Natural killer cell (primary cell): ENCODE measurements around the gene MYLK4. TPM values are rescaled to one million over a fixed set of nuclear protein-coding genes. Genes with fewer than 3 reads are reported as not detected.

ENCODE experiments used
- ATAC-seq, 3 donors: fragments of 150-1000 bp in 2 of 3; fragments of 200-7000 bp in 1 of 3; cut with Tn5 transposase; 1 replicate in 1 of 3; 2 replicates in 2 of 3; pipeline ENCODE4 v1.10.0; 2021; ENCODE audit warnings: mild to moderate bottlenecking in 2 of 3, moderate library complexity in 2 of 3
- DNase-seq, 2 donors: peaks; one replicate each; pipeline versions ENCODE4 v3.0.0 to v3.0.0-alpha.2; 2013 to 2021; ENCODE audit warnings: mixed read lengths in 1 of 2
- H3K27ac ChIP-seq: one replicate; pipeline ENCODE4 v1.5.1; 2013; ENCODE audit warnings: mild to moderate bottlenecking, low read length
- H3K27me3 ChIP-seq: one replicate; pipeline ENCODE4 v1.6.1; 2013; ENCODE audit warnings: low read length; ENCODE audit not compliant: control insufficient read depth, insufficient read depth
- H3K36me3 ChIP-seq: one replicate; pipeline ENCODE4 v1.6.1; 2013; ENCODE audit warnings: low read length; ENCODE audit not compliant: control insufficient read depth, insufficient read depth
- H3K4me1 ChIP-seq: one replicate; pipeline ENCODE4 v1.6.1; 2013; ENCODE audit warnings: low read length; ENCODE audit not compliant: control insufficient read depth, insufficient read depth
- H3K4me3 ChIP-seq: one replicate; pipeline ENCODE4 v1.5.1; 2013; ENCODE audit warnings: low read length
- H3K9me3 ChIP-seq: one replicate; pipeline ENCODE4 v1.6.1; 2013; ENCODE audit warnings: low read length; ENCODE audit not compliant: control insufficient read depth, insufficient read depth
- H3K27ac Mint-ChIP-seq, 2 donors: one replicate each; pipeline ENCODE4 v1.8.0; 2022; ENCODE audit warnings: mild to moderate bottlenecking in 2 of 2, mixed read lengths in 2 of 2, moderate library complexity in 1 of 2
- H3K27me3 Mint-ChIP-seq, 2 donors: one replicate each; pipeline ENCODE4 v1.8.0; 2022; ENCODE audit warnings: low read depth in 2 of 2, mixed read lengths in 2 of 2
- H3K36me3 Mint-ChIP-seq: one replicate; pipeline ENCODE4 v1.8.0; 2022; ENCODE audit warnings: mixed read lengths
- H3K4me1 Mint-ChIP-seq, 2 donors: one replicate each; pipeline ENCODE4 v1.8.0; 2022; ENCODE audit warnings: mixed read lengths in 2 of 2
- H3K4me3 Mint-ChIP-seq: one replicate; pipeline ENCODE4 v1.8.0; 2022; ENCODE audit warnings: mild to moderate bottlenecking, moderate library complexity, mixed read lengths
- H3K9me3 Mint-ChIP-seq, 2 donors: one replicate each; pipeline ENCODE4 v1.8.0; 2022; ENCODE audit warnings: mixed read lengths in 2 of 2
- WGBS: methylation state at CpG from one replicate; pipeline ENCODE4 v1.1.7; 2013; ENCODE audit warnings: missing lambda C conversion rate; ENCODE audit not compliant: insufficient coverage; 5-methylcytosine and 5-hydroxymethylcytosine counted together
- intact Hi-C: fragments of 100-400 bp; cut with micrococcal nuclease; formaldehyde crosslinking; loops from one replicate; pipeline ENCODE4 v1.14.2; 2022
- total RNA-seq, 4 donors: library from RNA; stranded (reverse); fragments of 120-200 nt in 1 of 4; gene quantifications; one replicate each; pipeline versions ENCODE4 v1.2.3 to v1.2.4, GENCODE V29; 2013 to 2022
- TF ChIP-seq, protein P1 (sequence below): fragments of 200-600 bp; IDR thresholded peaks from one replicate; pipeline ENCODE4 v1.8.0; 2022; ENCODE audit warnings: antibody characterized with exemption

The MYLK4 gene
- total RNA-seq, 3 donors from 2014 or later (not counting 1 experiment from before 2014, with no cell fraction given), result 0.45 to 1.1 (median 0.88) TPM

DNA sequence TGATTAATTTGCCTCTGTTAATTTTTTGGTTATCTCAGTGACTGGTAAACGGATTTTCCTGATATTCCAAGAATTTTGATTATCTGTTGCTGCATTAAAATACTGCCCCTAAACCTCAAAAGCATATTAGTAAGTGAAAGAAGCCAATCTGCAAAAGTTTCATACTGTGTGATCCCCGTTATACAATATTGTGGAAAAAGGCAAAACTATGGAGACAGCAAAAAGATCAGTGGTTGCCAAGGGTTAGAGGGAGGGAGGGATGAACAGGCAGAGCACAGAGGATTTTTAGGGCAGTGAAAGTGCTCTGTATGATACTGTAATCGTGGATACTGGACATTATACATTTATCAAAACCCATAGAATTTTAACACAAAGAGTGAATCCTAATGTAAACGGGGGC lies 133.0 kb downstream of the MYLK4 start:
- Histone ChIP-seq H3K27ac (no peak overlapping the region), H3K36me3 (no peaks in the 10 kb centered on the region), H3K9me3 (no peaks in the 10 kb centered on the region), H3K27me3 (peaks cover 3% of the 10 kb centered on the region), H3K4me1 (no peaks in the 10 kb centered on the region), H3K4me3 (no peak overlapping the region)
- 90% methylated on average over 2 of the region's 4 CpGs for WGBS
- Mint-ChIP-seq H3K27ac (no peak overlapping the region), H3K27me3 (peaks cover 31 to 52% of the 10 kb centered on the region in 2 donors), H3K4me3 (no peak overlapping the region), H3K4me1 (no peaks in the 10 kb centered on the region), H3K36me3 (no peaks in the 10 kb centered on the region), H3K9me3 (peaks cover 0 to 2% of the 10 kb centered on the region in 2 donors)
- DNase-seq (no peak), ATAC-seq (no peak)
- intact Hi-C loops, result no loop called here
- TF ChIP-seq, protein P1, sequence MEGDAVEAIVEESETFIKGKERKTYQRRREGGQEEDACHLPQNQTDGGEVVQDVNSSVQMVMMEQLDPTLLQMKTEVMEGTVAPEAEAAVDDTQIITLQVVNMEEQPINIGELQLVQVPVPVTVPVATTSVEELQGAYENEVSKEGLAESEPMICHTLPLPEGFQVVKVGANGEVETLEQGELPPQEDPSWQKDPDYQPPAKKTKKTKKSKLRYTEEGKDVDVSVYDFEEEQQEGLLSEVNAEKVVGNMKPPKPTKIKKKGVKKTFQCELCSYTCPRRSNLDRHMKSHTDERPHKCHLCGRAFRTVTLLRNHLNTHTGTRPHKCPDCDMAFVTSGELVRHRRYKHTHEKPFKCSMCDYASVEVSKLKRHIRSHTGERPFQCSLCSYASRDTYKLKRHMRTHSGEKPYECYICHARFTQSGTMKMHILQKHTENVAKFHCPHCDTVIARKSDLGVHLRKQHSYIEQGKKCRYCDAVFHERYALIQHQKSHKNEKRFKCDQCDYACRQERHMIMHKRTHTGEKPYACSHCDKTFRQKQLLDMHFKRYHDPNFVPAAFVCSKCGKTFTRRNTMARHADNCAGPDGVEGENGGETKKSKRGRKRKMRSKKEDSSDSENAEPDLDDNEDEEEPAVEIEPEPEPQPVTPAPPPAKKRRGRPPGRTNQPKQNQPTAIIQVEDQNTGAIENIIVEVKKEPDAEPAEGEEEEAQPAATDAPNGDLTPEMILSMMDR, result no peak

DNA sequence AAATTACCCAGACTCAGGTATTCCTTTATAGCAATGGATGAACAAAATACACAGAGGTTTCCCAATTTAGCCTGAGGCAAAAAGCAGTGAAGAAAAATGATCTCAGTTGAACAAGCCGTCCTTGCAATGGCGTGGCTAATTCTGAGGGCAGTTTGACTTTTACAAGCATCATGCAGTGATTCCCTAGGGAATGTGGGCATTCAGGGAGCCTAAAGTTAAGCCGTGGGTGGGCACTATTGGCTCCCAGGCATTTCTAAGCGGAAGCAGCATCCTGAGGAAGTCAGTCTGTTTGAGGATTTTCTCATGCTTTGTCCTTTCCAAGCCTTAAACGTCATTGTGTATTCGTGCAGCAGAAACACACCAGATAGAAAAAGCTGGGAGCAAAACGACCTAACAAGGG lies 133.9 kb downstream of the MYLK4 start:
- Mint-ChIP-seq H3K9me3 (peaks cover 0 to 2% of the 10 kb centered on the region in 2 donors), H3K27me3 (peaks cover 31 to 54% of the 10 kb centered on the region in 2 donors), H3K36me3 (no peaks in the 10 kb centered on the region), H3K4me3 (no peak overlapping the region), H3K27ac (no peak overlapping the region), H3K4me1 (no peaks in the 10 kb centered on the region)
- no peaks in the 10 kb centered on the region for H3K4me1 ChIP-seq
- H3K9me3 ChIP-seq, result no peaks in the 10 kb centered on the region
- 82% methylated on average over 7 of the region's 7 CpGs for WGBS
- DNase-seq (no peak), ATAC-seq (no peak)
- no peak overlapping the region for H3K4me3 ChIP-seq
- peaks cover 3% of the 10 kb centered on the region for H3K27me3 ChIP-seq
- no peaks in the 10 kb centered on the region for H3K36me3 ChIP-seq
- TF ChIP-seq, protein P1, result no peak
- no peak overlapping the region for H3K27ac ChIP-seq
- intact Hi-C loops, result no loop called here

GRCh38 chr6:2615251-2615650 lies 135.5 kb downstream of the MYLK4 start:
- peaks cover 37 to 66% of the 10 kb centered on the region in 2 donors for H3K27me3 Mint-ChIP-seq
- H3K9me3 Mint-ChIP-seq, result peaks cover 0 to 2% of the 10 kb centered on the region in 2 donors
- no peak for DNase-seq
- H3K4me3 ChIP-seq, result no peak overlapping the region
- no peaks in the 10 kb centered on the region for H3K4me1 Mint-ChIP-seq
- WGBS, result 61% methylated on average over 3 of the region's 3 CpGs
- ATAC-seq, result no peak
- intact Hi-C loops, result no loop called here
- H3K36me3 Mint-ChIP-seq, result no peaks in the 10 kb centered on the region
- H3K4me3 Mint-ChIP-seq, result no peak overlapping the region
- TF ChIP-seq, protein P1, result no peak
- peaks cover 3% of the 10 kb centered on the region for H3K27me3 ChIP-seq
- H3K27ac ChIP-seq, result no peak overlapping the region
- H3K9me3 ChIP-seq, result no peaks in the 10 kb centered on the region
- no peaks in the 10 kb centered on the region for H3K4me1 ChIP-seq
- H3K36me3 ChIP-seq, result no peaks in the 10 kb centered on the region
- H3K27ac Mint-ChIP-seq, result no peak overlapping the region

- H3K27me3 ChIP-seq, result peaks cover 3% of the 10 kb centered on the region
- ATAC-seq (no peak), DNase-seq (no peak)
- Mint-ChIP-seq H3K36me3 (no peaks in the 10 kb centered on the region), H3K4me3 (no peak overlapping the region), H3K27ac (no peak overlapping the region), H3K27me3 (peaks cover 37 to 70% of the 10 kb centered on the region in 2 donors), H3K9me3 (peaks cover 0 to 2% of the 10 kb centered on the region in 2 donors), H3K4me1 (no peaks in the 10 kb centered on the region)
- H3K27ac ChIP-seq, result no peak overlapping the region
- TF ChIP-seq, protein P1, result no peak
- no peaks in the 10 kb centered on the region for H3K9me3 ChIP-seq
- no peaks in the 10 kb centered on the region for H3K36me3 ChIP-seq
- intact Hi-C loops, result no loop called here
- H3K4me3 ChIP-seq, result no peak overlapping the region
- 76% methylated on average over 5 of the region's 5 CpGs for WGBS
- H3K4me1 ChIP-seq, result no peaks in the 10 kb centered on the region
These were observed 135.9 kb downstream of the MYLK4 start for GRCh38 chr6:2614846-2615245.
